Esophagus squamous epithelium (tissue), 4 donors: ENCODE data around the gene EPN2.

Experiments
- POLR2A ChIP-seq, 4 donors: fragments of 450-650 bp; IDR thresholded peaks; one replicate each; pipeline ENCODE4 v1.6.1; 2017; ENCODE audit warnings: antibody characterized with exemption in 4 of 4, mild to moderate bottlenecking in 4 of 4, moderate library complexity in 3 of 4
- TF ChIP-seq, protein P1 (sequence below), 6 experiments: fragments of 450-650 bp in 4 of 6; fragments of 200-600 bp in 2 of 6; sonication (generic) in 2 of 6; IDR thresholded peaks; one replicate each; pipeline ENCODE4 v1.5.1; 2016 to 2019; ENCODE audit warnings: antibody characterized with exemption in 6 of 6, mild to moderate bottlenecking in 4 of 6, moderate library complexity in 4 of 6

DNA sequence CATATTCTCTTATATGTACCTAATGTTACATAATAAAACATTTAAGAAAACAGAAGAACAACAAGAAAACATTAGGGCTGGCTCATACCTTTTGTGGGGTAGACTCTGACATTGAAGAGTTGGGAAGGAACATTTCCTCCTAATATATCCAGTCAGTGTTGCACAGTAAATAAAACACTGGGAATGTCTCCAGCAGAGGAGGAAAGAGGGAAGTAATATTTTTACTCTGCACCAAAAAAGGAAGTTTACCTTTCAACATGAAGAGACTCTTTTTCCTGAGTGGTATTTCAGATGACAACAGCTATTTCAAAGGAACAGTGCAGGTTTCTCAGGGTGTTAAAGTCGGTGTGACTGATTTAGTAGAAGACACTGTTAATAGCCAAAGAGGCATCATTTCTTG, 31.9 kb downstream of the EPN2 start:
- TF ChIP-seq POLR2A (IDR thresholded peaks at IDR 0.05), result no peak
- TF ChIP-seq, protein P1, sequence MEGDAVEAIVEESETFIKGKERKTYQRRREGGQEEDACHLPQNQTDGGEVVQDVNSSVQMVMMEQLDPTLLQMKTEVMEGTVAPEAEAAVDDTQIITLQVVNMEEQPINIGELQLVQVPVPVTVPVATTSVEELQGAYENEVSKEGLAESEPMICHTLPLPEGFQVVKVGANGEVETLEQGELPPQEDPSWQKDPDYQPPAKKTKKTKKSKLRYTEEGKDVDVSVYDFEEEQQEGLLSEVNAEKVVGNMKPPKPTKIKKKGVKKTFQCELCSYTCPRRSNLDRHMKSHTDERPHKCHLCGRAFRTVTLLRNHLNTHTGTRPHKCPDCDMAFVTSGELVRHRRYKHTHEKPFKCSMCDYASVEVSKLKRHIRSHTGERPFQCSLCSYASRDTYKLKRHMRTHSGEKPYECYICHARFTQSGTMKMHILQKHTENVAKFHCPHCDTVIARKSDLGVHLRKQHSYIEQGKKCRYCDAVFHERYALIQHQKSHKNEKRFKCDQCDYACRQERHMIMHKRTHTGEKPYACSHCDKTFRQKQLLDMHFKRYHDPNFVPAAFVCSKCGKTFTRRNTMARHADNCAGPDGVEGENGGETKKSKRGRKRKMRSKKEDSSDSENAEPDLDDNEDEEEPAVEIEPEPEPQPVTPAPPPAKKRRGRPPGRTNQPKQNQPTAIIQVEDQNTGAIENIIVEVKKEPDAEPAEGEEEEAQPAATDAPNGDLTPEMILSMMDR (IDR thresholded peaks at IDR 0.05), result no peak
